SK-N-MC (cell line): Measurements from ENCODE around the gene DPF3.

Experiments
- DNase-seq: peaks from one replicate; pipeline ENCODE4 v3.0.0-alpha.2; 2011; ENCODE audit warnings: low read depth, low spot score
- H3K27ac ChIP-seq: fragments of 200-600 bp; sonication (generic); 2 replicates; pipeline ENCODE4 v1.5.1; 2016; ENCODE audit warnings: mixed run types
- H3K36me3 ChIP-seq: fragments of 200-600 bp; sonication (generic); 2 replicates; pipeline ENCODE4 v1.6.1; 2017; ENCODE audit warnings: antibody characterized with exemption, low read length, mixed read lengths; ENCODE audit not compliant: insufficient read depth
- H3K4me3 ChIP-seq: fragments of 200-600 bp; sonication (generic); 2 replicates; pipeline ENCODE4 v1.5.1; 2016
- H3K9ac ChIP-seq: fragments of 200-600 bp; sonication (generic); 2 replicates; pipeline ENCODE4 v1.8.0; 2017; ENCODE audit warnings: mixed run types, mixed read lengths; ENCODE audit not compliant: insufficient read length
- H3K9me3 ChIP-seq: fragments of 200-600 bp; sonication (generic); 2 replicates; pipeline ENCODE4 v1.6.1; 2017; ENCODE audit warnings: low read depth, mild to moderate bottlenecking, antibody characterized with exemption, low read length, moderate library complexity, mixed read lengths
- EZH2 ChIP-seq: fragments of 200-600 bp; sonication (generic); IDR thresholded peaks from one replicate; pipeline ENCODE4 v1.6.1; 2017; ENCODE audit warnings: antibody characterized with exemption
- FOXP2 ChIP-seq: optimal IDR thresholded peaks from 2 replicates; pipeline ENCODE3; 2011; ENCODE audit warnings: mild to moderate bottlenecking, moderate library complexity; ENCODE audit not compliant: insufficient read depth; ENCODE audit errors: extremely low read length, control extremely low read depth
- POLR2AphosphoS5 ChIP-seq: IDR thresholded peaks from 2 replicates; pipeline ENCODE4 v1.6.1; 2012; ENCODE audit warnings: mild to moderate bottlenecking, low read depth, low read length, borderline replicate concordance

The DPF3 gene

DNA sequence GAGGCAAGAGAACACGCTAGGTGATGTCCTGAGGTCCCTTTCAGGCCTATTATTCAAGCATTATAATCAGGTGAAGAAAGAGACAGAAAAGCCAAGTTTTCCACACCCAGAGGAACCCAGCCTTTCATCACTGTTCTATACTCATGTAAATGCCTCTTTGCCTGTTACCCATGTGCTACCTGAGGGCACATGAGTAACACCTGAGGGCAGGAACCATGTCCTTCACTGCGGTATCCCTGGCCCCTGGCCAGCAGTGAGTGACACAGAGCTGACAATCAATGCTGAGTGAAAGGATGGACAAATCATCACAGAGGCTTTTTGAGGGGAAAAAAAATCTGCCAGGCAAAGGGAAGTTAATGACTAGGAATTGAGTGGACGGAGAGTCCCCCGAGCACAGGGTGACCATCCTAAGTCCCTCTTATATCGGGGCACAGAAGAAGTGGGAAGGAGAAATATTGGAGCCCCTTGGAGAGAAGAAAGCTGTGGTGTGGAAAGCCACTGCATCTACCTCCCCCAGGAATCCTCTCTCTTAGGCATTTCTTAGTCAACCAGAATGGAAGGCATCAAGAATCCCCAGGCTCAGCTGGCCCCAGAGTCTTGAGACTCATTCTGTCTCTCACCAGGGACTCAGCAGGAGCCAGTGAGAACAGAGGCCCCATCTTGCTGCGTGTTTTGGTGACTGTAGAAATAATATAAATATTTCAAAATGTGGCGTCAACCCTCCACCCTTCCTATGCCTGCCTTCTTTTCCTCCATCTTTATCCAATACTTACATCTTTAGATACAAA, 212.9 kb downstream of the DPF3 start:
- H3K27ac ChIP-seq = no peak overlapping the region
- H3K9me3 ChIP-seq = no peaks in the 10 kb centered on the region
- H3K9ac ChIP-seq = no peak overlapping the region
- H3K36me3 ChIP-seq = no peaks in the 10 kb centered on the region
- DNase-seq = no peak
- TF ChIP-seq POLR2AphosphoS5 (no peak), EZH2 (no peak), FOXP2 (no peak)
- no peak overlapping the region for H3K4me3 ChIP-seq

DNA sequence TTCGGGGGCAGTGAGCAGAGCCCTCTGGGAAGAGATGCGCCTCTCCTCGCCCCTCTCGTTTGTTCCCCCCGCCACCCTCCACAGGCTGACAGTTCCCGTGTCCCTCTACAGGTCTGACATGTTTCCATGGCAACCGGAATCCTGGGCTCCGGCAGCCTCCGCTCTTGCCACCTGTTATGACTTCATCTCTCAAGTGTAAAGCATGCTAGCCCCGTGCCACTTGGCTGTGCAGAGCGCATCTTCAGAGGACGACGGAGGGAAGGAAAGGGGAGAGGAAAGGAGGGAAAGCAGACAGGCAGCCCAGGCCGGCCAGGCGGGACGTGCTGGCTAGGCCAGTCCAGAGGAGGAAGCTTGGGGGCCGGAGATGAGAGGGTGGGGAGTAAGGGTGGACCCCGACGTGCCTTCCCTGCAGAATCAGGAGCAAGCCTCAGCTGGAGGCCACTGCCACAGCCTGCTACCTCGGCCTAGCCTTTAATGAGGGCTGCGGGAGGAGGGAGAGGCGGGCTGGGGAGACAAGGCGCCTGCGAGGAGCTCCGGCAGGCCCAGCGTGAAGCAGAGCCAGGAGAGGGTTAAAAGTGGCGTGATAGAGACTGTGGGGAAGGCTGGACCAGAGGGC, 214.3 kb downstream of the DPF3 start:
- Histone ChIP-seq H3K36me3 (no peaks in the 10 kb centered on the region), H3K4me3 (no peak overlapping the region), H3K9me3 (no peaks in the 10 kb centered on the region), H3K9ac (no peak overlapping the region), H3K27ac (no peak overlapping the region)
- TF ChIP-seq FOXP2 (no peak), POLR2AphosphoS5 (no peak), EZH2 (no peak)
- DNase-seq = no peak

DNA sequence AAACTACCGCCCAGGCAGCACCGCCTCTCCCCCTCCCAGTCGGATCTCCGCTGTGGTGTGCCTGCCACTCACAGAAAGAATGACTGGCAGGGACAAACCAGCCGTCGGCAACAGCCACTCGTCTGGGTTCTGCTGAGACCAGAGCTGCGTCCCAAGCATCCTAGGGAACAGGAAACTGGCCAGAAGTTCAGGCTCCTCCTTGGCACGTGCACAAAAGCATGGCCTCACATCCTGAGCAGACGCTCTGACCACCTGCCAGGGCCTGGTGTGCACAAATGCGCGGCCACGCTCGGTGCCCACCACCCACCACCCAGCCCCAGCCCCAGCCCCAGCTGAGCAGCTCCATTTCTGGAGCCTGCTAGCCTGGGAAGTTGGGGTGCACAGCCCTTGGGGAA, 214.8 kb downstream of the DPF3 start:
- Histone ChIP-seq H3K9ac (no peak overlapping the region), H3K36me3 (no peaks in the 10 kb centered on the region), H3K9me3 (no peaks in the 10 kb centered on the region), H3K4me3 (no peak overlapping the region), H3K27ac (no peak overlapping the region)
- no peak for TF ChIP-seq EZH2
- no peak for TF ChIP-seq POLR2AphosphoS5
- no peak for TF ChIP-seq FOXP2
- DNase-seq = no peak

DNA sequence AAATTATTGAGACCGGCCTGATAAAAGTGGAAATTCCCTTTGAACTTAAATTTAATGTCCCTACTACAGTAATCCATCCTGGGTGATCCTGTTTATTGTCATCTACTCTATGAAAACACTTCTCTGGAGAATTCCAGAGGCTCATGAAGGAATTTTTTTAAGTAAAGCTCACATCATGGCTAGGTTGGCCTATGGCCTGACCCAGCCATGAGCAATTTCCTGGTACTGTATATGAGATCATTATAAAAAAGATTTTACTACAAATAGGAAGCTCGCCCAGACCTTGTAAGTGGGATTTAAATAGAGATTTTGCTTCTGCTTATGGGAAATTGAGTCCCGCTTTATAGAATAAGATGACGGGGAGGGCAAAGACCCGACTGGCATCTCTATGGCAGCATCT, 215.5 kb downstream of the DPF3 start:
- H3K9ac ChIP-seq = no peak overlapping the region
- TF ChIP-seq FOXP2 = no peak
- no peak for TF ChIP-seq POLR2AphosphoS5
- no peak for TF ChIP-seq EZH2
- no peak for DNase-seq

GRCh38 chr14:72677664-72678063, 216.2 kb downstream of the DPF3 start:
- Histone ChIP-seq H3K9me3 (no peaks in the 10 kb centered on the region), H3K36me3 (no peaks in the 10 kb centered on the region), H3K9ac (no peak overlapping the region), H3K27ac (no peak overlapping the region), H3K4me3 (no peak overlapping the region)
- DNase-seq = no peak
- TF ChIP-seq FOXP2 = no peak

More for the DNA sequence above, 215.5 kb downstream of the DPF3 start:
- Histone ChIP-seq H3K9me3 (no peaks in the 10 kb centered on the region), H3K27ac (no peak overlapping the region), H3K4me3 (no peak overlapping the region), H3K36me3 (no peaks in the 10 kb centered on the region)

DNA sequence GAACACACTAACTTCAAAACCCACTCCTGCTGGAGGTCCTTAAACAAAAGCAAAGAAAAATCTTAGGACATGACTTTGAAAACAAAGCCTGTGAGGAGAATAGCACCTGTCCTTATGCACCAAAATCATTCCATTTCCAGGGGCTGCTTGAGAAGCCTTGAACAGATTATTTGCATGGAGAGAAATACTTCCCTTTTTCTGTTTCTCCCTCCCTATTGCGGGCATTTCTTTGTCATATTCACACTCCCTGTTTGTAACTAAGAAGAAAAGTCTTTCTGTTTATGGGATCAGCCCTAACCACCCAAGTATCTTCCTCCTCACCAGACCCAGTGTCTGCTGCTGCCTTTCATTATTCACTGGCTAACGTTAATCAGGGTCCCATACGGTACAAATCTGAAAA, 218.8 kb downstream of the DPF3 start:
- TF ChIP-seq POLR2AphosphoS5 (no peak), FOXP2 (no peak), EZH2 (no peak)
- DNase-seq = no peak
- no peaks in the 10 kb centered on the region for H3K36me3 ChIP-seq
- H3K27ac ChIP-seq = no peak overlapping the region
- no peak overlapping the region for H3K4me3 ChIP-seq
- H3K9ac ChIP-seq = no peak overlapping the region
- no peaks in the 10 kb centered on the region for H3K9me3 ChIP-seq

GRCh38 chr14:72673179-72673578, 220.7 kb downstream of the DPF3 start:
- H3K36me3 ChIP-seq = no peaks in the 10 kb centered on the region
- TF ChIP-seq EZH2 (no peak), POLR2AphosphoS5 (no peak), FOXP2 (no peak)
- H3K4me3 ChIP-seq = no peak overlapping the region
- DNase-seq = no peak
- H3K27ac ChIP-seq = no peak overlapping the region
- H3K9me3 ChIP-seq = no peaks in the 10 kb centered on the region
- no peak overlapping the region for H3K9ac ChIP-seq

DNA sequence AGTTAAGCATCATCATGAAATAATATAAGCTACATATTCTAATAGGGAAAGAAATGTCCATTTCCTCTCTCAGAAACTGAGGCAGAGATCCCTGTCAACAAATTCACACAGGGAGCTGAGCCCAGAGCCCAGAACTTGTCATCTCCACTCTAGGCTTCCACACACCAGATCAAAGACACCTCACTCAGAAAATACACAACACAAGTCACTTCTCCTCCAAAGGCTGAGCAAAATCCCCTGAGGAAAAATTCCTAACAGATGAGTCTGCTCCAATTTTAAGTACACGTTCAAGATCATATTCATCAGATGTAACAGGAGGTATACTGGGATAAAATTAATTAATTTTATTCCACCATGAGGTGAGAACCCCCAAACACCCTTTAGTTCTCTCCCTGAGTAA, 227.3 kb downstream of the DPF3 start:
- no peak overlapping the region for H3K27ac ChIP-seq
- no peaks in the 10 kb centered on the region for H3K36me3 ChIP-seq
- no peak overlapping the region for H3K9ac ChIP-seq
- no peak for DNase-seq
- no peaks in the 10 kb centered on the region for H3K9me3 ChIP-seq
- H3K4me3 ChIP-seq = no peak overlapping the region
- TF ChIP-seq POLR2AphosphoS5 (no peak), FOXP2 (no peak), EZH2 (no peak)
